HEK293 (cell line): ENCODE results near the gene BTBD19.

Experiments
- CTCF ChIA-PET: fragments of 350-600 bp; formaldehyde crosslinking; extraction: SDS; loops from one replicate; lab custom pipeline; 2021; ENCODE audit warnings: antibody characterized with exemption; lab: Yijun Ruan, JAX
- POLR2A ChIA-PET: fragments of 300-600 bp; formaldehyde crosslinking; extraction: SDS; loops from one replicate; lab custom pipeline; 2020; ENCODE audit warnings: antibody characterized with exemption, inconsistent platforms; lab: Yijun Ruan, JAX
- H3K27ac ChIP-seq: fragments of 200-500 bp; sonication (Bioruptor generic); 2 replicates; pipeline ENCODE4 v1.5.1; 2014; ENCODE audit warnings: low read depth, low read length, control low read depth, inconsistent platforms; ENCODE audit errors: extremely low read depth
- H3K36me3 ChIP-seq, 2 experiments: fragments of 200-500 bp in 1 of 2; sonication (Bioruptor generic) in 1 of 2; 1 replicate in 1 of 2; 2 replicates in 1 of 2; pipeline ENCODE4 v1.5.1; 2014 to 2017; ENCODE audit warnings: inconsistent platforms in 2 of 2, low read length in 2 of 2; ENCODE audit not compliant: control insufficient read depth in 2 of 2, insufficient read depth in 1 of 2
- H3K4me1 ChIP-seq: fragments of 200-500 bp; sonication (Bioruptor generic); 2 replicates; pipeline ENCODE4 v1.5.1; 2014; ENCODE audit warnings: mild to moderate bottlenecking, low read length, inconsistent platforms; ENCODE audit not compliant: control insufficient read depth, insufficient read depth
- H3K4me3 ChIP-seq: 2 replicates; pipeline ENCODE4 v1.5.1; 2011; ENCODE audit warnings: low read depth, mild to moderate bottlenecking, control low read depth, low read length, moderate library complexity
- H3K9me3 ChIP-seq: fragments of 200-500 bp; sonication (Bioruptor generic); 2 replicates; pipeline ENCODE4 v1.5.1; 2014; ENCODE audit warnings: low read depth, low read length, inconsistent platforms; ENCODE audit not compliant: control insufficient read depth, insufficient read depth
- HOXA7 ChIP-seq: sonication (generic); formaldehyde crosslinking; IDR thresholded peaks from 2 replicates; pipeline ENCODE4 v1.8.1; 2022; ENCODE audit warnings: missing genetic modification reagents, borderline replicate concordance
- KLF8 ChIP-seq: fragments of 450-650 bp; formaldehyde crosslinking; IDR thresholded peaks from 2 replicates; pipeline ENCODE4 v1.5.1; 2016; ENCODE audit warnings: missing biosample characterization, missing genetic modification characterization
- SALL2 ChIP-seq: fragments of 450-650 bp; formaldehyde crosslinking; IDR thresholded peaks from 2 replicates; pipeline ENCODE4 v1.5.0; 2017; ENCODE audit warnings: missing biosample characterization, mild to moderate bottlenecking, missing genetic modification characterization, borderline replicate concordance
- SP3 ChIP-seq: fragments of 450-650 bp; formaldehyde crosslinking; IDR thresholded peaks from 2 replicates; pipeline ENCODE4 v1.5.1; 2016; ENCODE audit warnings: missing biosample characterization, missing genetic modification characterization
- SP7 ChIP-seq: fragments of 450-650 bp; formaldehyde crosslinking; IDR thresholded peaks from 2 replicates; pipeline ENCODE4 v1.5.1; 2016; ENCODE audit warnings: missing biosample characterization, missing genetic modification characterization
- ZBTB17 ChIP-seq: fragments of 450-650 bp; formaldehyde crosslinking; IDR thresholded peaks from 2 replicates; pipeline ENCODE4 v1.5.1; 2016; ENCODE audit warnings: missing biosample characterization, missing genetic modification characterization
- ZFP41 ChIP-seq: fragments of 450-650 bp; formaldehyde crosslinking; IDR thresholded peaks from 2 replicates; pipeline ENCODE4 v1.5.1; 2016; ENCODE audit warnings: missing biosample characterization, missing genetic modification characterization, borderline replicate concordance
- ZNF175 ChIP-seq: fragments of 450-650 bp; formaldehyde crosslinking; IDR thresholded peaks from 2 replicates; pipeline ENCODE4 v1.5.1; 2016; ENCODE audit warnings: missing biosample characterization, missing genetic modification characterization
- ZNF211 ChIP-seq: fragments of 450-650 bp; formaldehyde crosslinking; IDR thresholded peaks from 2 replicates; pipeline ENCODE4 v1.5.1; 2016; ENCODE audit warnings: low read depth, missing biosample characterization, missing genetic modification characterization
- ZNF214 ChIP-seq: fragments of 450-650 bp; formaldehyde crosslinking; IDR thresholded peaks from 2 replicates; pipeline ENCODE4 v1.5.1; 2017; ENCODE audit warnings: missing biosample characterization, mild to moderate bottlenecking, missing genetic modification characterization, borderline replicate concordance
- ZNF473 ChIP-seq: fragments of 450-650 bp; formaldehyde crosslinking; IDR thresholded peaks from 2 replicates; pipeline ENCODE4 v1.5.1; 2017; ENCODE audit warnings: missing biosample characterization, missing genetic modification characterization
- ZNF48 ChIP-seq: fragments of 450-650 bp; formaldehyde crosslinking; IDR thresholded peaks from 2 replicates; pipeline ENCODE4 v1.5.1; 2016; ENCODE audit warnings: missing biosample characterization, missing genetic modification characterization
- ZNF521 ChIP-seq: fragments of 450-650 bp; formaldehyde crosslinking; IDR thresholded peaks from 2 replicates; pipeline ENCODE4 v1.5.1; 2017; ENCODE audit warnings: missing biosample characterization, mild to moderate bottlenecking, missing genetic modification characterization
- ZNF621 ChIP-seq: fragments of 450-650 bp; formaldehyde crosslinking; IDR thresholded peaks from 2 replicates; pipeline ENCODE4 v1.5.1; 2017; ENCODE audit warnings: missing biosample characterization, missing genetic modification characterization
- ZNF624 ChIP-seq: fragments of 450-650 bp; formaldehyde crosslinking; IDR thresholded peaks from 2 replicates; pipeline ENCODE4 v1.5.1; 2017; ENCODE audit warnings: missing biosample characterization, missing genetic modification characterization
- ZSCAN23 ChIP-seq: fragments of 450-650 bp; formaldehyde crosslinking; IDR thresholded peaks from 2 replicates; pipeline ENCODE4 v1.5.1; 2016; ENCODE audit warnings: missing biosample characterization, missing genetic modification characterization
- ZXDB ChIP-seq: fragments of 450-650 bp; formaldehyde crosslinking; IDR thresholded peaks from 2 replicates; pipeline ENCODE4 v1.5.1; 2016; ENCODE audit warnings: missing biosample characterization, missing genetic modification characterization
- TF ChIP-seq, protein P1 (sequence below): fragments of 450-650 bp; formaldehyde crosslinking; IDR thresholded peaks from 2 replicates; pipeline ENCODE4 v1.5.1; 2016; ENCODE audit warnings: missing biosample characterization, missing genetic modification characterization
- TF ChIP-seq, protein P2 (sequence below): fragments of 450-650 bp; formaldehyde crosslinking; IDR thresholded peaks from 2 replicates; pipeline ENCODE4 v1.5.1; 2016; ENCODE audit warnings: missing biosample characterization, missing genetic modification characterization, borderline replicate concordance

BTBD19 gene

DNA sequence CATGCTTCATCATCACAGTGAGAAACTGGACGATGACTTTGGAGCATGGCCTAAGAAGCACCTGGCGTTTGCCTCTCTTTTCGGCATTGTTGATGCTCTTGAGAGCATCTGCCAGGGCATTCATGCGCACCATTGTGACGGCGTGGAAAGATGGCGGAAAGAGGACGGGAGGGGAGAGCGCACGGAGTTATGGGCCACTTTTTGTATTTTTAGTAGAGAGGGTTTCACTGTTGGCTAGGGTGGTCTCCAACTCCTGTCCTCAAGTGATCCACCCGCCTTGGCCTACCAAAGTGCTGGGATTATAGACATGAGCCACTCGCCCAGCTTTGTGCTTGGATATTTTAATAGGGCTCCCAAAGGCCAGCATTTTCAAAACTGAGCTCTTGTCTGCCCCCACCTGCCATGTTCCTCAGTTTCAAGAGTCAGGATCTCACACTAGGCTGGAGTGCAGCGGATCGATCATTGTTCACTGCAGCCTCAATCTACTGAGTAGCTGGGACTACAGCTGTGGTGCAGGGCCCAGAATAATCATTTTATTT is 27.7 kb upstream of the BTBD19 start:
- POLR2A ChIA-PET: interaction anchor here (0.6 to 2.3 kb wide), 14 partner anchors 9 to 741 kb away, joined by 3 to 13 read pairs (median 4); partner anchors contain the start of genes PLK3, PRDX1 and UROD
- TF ChIP-seq ZBTB17 (peak; percentile 31; the same call in 1 of the 2 replicates), ZNF521 (tag by site-specific recombination) (no peak)
- Histone ChIP-seq H3K9me3 (no peaks in the 10 kb centered on the region), H3K4me3 (no peak overlapping the region), H3K36me3 (peaks cover 36 to 66% of the 10 kb centered on the region in 2 experiments; a peak in 2 of 3 replicates), H3K4me1 (0 out of 2 replicates have a peak, but pooled peaks cover under 1% of the 10 kb centered on the region), H3K27ac (no peak overlapping the region)
- CTCF ChIA-PET: interaction anchor here (1.0 kb wide), 1 partner anchor 52 kb away, joined by 4 read pairs; no protein-coding TSS in a partner anchor

DNA sequence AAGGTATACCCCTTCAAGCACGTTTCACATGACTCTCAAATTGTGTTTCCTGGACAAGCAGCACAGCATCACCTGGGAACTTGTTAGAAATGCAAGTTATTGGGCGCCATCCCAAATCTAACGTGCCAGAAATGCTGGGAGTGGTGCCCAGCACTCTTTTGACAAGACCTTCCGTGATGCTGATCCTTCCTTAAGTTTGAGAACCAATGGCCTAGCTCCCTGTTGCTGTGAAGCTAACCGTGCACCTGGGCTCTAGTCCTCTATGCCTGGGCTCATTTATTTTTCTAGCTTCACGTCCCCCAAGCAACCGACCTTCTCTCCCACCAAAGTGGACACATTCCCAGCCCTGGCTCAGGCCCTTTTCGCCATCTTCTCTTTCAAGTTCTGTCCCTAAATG is 24.6 kb upstream of the BTBD19 start:
- CTCF ChIA-PET: interaction anchor here (0.6 to 2.1 kb wide), 2 partner anchors 10 to 648 kb away, joined by 3 to 10 read pairs; no protein-coding TSS in a partner anchor
- H3K4me3 ChIP-seq: no peak overlapping the region

DNA sequence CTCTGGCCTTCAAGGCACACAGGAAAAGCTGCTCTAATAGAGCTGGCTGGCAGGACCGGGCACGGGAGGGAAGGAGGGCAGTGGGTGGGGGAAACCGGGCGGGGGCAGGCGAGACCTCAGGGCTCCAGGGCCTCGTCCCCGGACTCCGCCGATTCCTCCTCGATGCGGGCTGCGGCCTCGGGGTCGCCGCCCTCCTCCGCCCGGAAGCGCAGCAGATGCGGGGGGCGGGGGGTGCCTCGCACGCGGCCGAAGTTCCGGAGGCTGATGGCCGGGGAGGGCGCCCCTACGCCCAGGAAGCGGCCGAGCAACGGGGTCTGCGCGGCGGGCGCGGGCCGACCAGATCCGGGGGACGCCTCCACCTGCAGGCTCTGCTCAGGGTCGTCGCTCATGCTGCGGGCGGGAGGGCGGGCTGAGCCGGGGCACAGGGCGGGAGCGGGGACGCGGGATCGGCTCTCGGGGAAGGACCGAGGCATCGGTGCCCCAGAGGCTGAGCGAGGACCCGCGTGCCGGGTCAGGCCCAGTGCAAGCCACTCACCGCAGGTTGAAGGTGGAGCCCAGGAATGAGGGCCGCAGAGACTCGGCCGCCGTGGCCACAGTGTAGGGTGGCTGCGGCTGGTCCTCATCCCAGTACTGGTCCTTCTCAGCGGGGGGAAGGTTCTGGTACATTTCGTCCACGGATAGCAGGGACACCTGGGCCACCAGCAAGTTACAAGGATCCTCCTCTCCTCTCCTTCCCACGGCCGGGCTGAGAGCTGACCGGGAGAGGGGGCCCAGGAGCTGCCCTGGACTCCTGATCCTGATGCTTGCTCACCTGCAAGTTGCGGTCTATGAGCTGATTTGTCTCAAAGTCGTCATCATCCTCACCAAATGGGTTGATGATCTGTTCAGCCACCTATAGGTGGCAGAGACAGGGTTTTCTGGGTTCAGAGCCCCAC is 24.0 kb upstream of the BTBD19 start:
- CTCF ChIA-PET: interaction anchor here (0.6 to 2.1 kb wide), 4 partner anchors 9 to 649 kb away, joined by 3 to 13 read pairs (median 7); no protein-coding TSS in a partner anchor
- H3K4me1 ChIP-seq: 0 out of 2 replicates have a peak, but pooled peaks cover 2% of the 10 kb centered on the region
- no peaks in the 10 kb centered on the region for H3K9me3 ChIP-seq
- no peak overlapping the region for H3K27ac ChIP-seq
- no peak overlapping the region for H3K4me3 ChIP-seq
- peaks cover 12 to 29% of the 10 kb centered on the region in 2 experiments; a peak in 2 of 3 replicates for H3K36me3 ChIP-seq
- POLR2A ChIA-PET: interaction anchor here (0.6 to 3.1 kb wide), 4 partner anchors 8 to 220 kb away, joined by 3 to 18 read pairs (median 6); partner anchors contain the start of genes PLK3 and RPS8
- TF ChIP-seq ZSCAN23 (tag by site-specific recombination) (no peak), ZNF473 (tag by site-specific recombination) (no peak), SALL2 (no peak), ZNF48 (no peak), ZNF621 (tag by site-specific recombination) (no peak), HOXA7 (no peak), ZNF214 (tag by site-specific recombination) (no peak), ZNF211 (no peak)
- TF ChIP-seq, protein P1, sequence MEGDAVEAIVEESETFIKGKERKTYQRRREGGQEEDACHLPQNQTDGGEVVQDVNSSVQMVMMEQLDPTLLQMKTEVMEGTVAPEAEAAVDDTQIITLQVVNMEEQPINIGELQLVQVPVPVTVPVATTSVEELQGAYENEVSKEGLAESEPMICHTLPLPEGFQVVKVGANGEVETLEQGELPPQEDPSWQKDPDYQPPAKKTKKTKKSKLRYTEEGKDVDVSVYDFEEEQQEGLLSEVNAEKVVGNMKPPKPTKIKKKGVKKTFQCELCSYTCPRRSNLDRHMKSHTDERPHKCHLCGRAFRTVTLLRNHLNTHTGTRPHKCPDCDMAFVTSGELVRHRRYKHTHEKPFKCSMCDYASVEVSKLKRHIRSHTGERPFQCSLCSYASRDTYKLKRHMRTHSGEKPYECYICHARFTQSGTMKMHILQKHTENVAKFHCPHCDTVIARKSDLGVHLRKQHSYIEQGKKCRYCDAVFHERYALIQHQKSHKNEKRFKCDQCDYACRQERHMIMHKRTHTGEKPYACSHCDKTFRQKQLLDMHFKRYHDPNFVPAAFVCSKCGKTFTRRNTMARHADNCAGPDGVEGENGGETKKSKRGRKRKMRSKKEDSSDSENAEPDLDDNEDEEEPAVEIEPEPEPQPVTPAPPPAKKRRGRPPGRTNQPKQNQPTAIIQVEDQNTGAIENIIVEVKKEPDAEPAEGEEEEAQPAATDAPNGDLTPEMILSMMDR (tag by site-specific recombination): no peak

More for the DNA sequence above, 24.6 kb upstream of the BTBD19 start:
- no peak for TF ChIP-seq ZNF624 (tag by site-specific recombination)
- TF ChIP-seq, protein P2, sequence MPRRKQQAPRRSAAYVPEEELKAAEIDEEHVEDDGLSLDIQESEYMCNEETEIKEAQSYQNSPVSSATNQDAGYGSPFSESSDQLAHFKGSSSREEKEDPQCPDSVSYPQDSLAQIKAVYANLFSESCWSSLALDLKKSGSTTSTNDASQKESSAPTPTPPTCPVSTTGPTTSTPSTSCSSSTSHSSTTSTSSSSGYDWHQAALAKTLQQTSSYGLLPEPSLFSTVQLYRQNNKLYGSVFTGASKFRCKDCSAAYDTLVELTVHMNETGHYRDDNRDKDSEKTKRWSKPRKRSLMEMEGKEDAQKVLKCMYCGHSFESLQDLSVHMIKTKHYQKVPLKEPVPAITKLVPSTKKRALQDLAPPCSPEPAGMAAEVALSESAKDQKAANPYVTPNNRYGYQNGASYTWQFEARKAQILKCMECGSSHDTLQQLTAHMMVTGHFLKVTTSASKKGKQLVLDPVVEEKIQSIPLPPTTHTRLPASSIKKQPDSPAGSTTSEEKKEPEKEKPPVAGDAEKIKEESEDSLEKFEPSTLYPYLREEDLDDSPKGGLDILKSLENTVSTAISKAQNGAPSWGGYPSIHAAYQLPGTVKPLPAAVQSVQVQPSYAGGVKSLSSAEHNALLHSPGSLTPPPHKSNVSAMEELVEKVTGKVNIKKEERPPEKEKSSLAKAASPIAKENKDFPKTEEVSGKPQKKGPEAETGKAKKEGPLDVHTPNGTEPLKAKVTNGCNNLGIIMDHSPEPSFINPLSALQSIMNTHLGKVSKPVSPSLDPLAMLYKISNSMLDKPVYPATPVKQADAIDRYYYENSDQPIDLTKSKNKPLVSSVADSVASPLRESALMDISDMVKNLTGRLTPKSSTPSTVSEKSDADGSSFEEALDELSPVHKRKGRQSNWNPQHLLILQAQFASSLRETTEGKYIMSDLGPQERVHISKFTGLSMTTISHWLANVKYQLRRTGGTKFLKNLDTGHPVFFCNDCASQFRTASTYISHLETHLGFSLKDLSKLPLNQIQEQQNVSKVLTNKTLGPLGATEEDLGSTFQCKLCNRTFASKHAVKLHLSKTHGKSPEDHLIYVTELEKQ (tag by site-specific recombination): no peak
- TF ChIP-seq KLF8 (tag by site-specific recombination): no peak
- no peak for TF ChIP-seq ZFP41
- no peak for TF ChIP-seq SP7 (tag by site-specific recombination)
- TF ChIP-seq SP3 (tag by site-specific recombination): no peak
- TF ChIP-seq ZXDB: no peak
- no peak for TF ChIP-seq ZNF175 (tag by site-specific recombination)
- 0 out of 2 replicates have a peak, but pooled peaks cover 2% of the 10 kb centered on the region for H3K4me1 ChIP-seq
- POLR2A ChIA-PET: interaction anchor here (0.6 to 3.1 kb wide), 4 partner anchors 8 to 221 kb away, joined by 3 to 18 read pairs (median 6); partner anchors contain the start of genes PLK3 and RPS8
- no peaks in the 10 kb centered on the region for H3K9me3 ChIP-seq
- H3K27ac ChIP-seq: no peak overlapping the region
- H3K36me3 ChIP-seq: peaks cover 19 to 36% of the 10 kb centered on the region in 2 experiments; a peak in 2 of 3 replicates
